ENCODE measurements around the gene RHOD. TPM values are rescaled to one million over a fixed set of nuclear protein-coding genes. Genes with fewer than 3 reads are reported as not detected.
A peak's percentile ranks its signal among the peaks of the same experiment; 100 is the strongest.

RHOD gene
- total and polyA plus RNA-seq, 12 donors, result 21.9 to 103 (median 35.2) TPM

GRCh38 chr11:67045314-67045713, 11.3 kb upstream of the RHOD start:
- H3K36me3 ChIP-seq, result no peaks in the 10 kb centered on the region
- no peaks in the 10 kb centered on the region for H3K9me3 ChIP-seq
- intact Hi-C loops (cut with DNase I), result no loop called here
- H3K4me1 ChIP-seq, result peaks cover 0 to 8% (median 0%) of the 10 kb centered on the region in 9 donors
- H3K27me3 ChIP-seq, result no peaks in the 10 kb centered on the region
- WGBS, 2 donors, result 44 to 58% methylated on average over 14 of the region's 14 CpGs
- no peak for DNase-seq
- TF ChIP-seq CTCF (IDR thresholded peaks at IDR 0.05), result no peak
- ATAC-seq, result peak in 6 of 8 donors; percentile 54 to 91 (median 79)
- H3K27ac ChIP-seq, result no peak overlapping the region
- no peak overlapping the region for H3K4me3 ChIP-seq

- DNase-seq, result no peak
- 90 to 91% methylated on average over 22 of the region's 22 CpGs for WGBS, 2 donors
- Histone ChIP-seq H3K27ac (peak overlapping the region in 1 of 10 donors; percentile 31), H3K4me3 (no peak overlapping the region), H3K4me1 (peaks cover 0 to 8% (median 0%) of the 10 kb centered on the region in 9 donors), H3K27me3 (peaks cover 0 to 6% (median 0%) of the 10 kb centered on the region in 7 donors), H3K36me3 (no peaks in the 10 kb centered on the region), H3K9me3 (no peaks in the 10 kb centered on the region)
- TF ChIP-seq CTCF (IDR thresholded peaks at IDR 0.05), result no peak
- intact Hi-C loops (cut with DNase I), result no loop called here
- ATAC-seq, result no peak
Measured at GRCh38 chr11:67048515-67049130, 8.0 kb upstream of the RHOD start.

GRCh38 chr11:67050139-67050538, 6.5 kb upstream of the RHOD start:
- intact Hi-C loops (cut with DNase I), result no loop called here
- DNase-seq (no peak), ATAC-seq (no peak)
- Histone ChIP-seq H3K27ac (no peak overlapping the region), H3K36me3 (no peaks in the 10 kb centered on the region), H3K4me1 (peaks cover 0 to 22% (median 9%) of the 10 kb centered on the region in 9 donors), H3K27me3 (peaks cover 0 to 6% (median 0%) of the 10 kb centered on the region in 7 donors), H3K9me3 (no peaks in the 10 kb centered on the region), H3K4me3 (no peak overlapping the region)
- WGBS, 2 donors, result 89 to 98% methylated on average over 3 of the region's 3 CpGs
- no peak for TF ChIP-seq CTCF (IDR thresholded peaks at IDR 0.05)

GRCh38 chr11:67051180-67051893, 5.3 kb upstream of the RHOD start:
- peaks cover 0 to 13% (median 0%) of the 10 kb centered on the region in 7 donors for H3K27me3 ChIP-seq
- WGBS, 2 donors, result 93% methylated on average over 9 of the region's 9 CpGs
- DNase-seq, result no peak

More at GRCh38 chr11:67051180-67051893, 5.3 kb upstream of the RHOD start:
- ATAC-seq, result no peak
- H3K4me3 ChIP-seq, result no peak overlapping the region
- H3K27ac ChIP-seq, result no peak overlapping the region
- TF ChIP-seq CTCF (IDR thresholded peaks at IDR 0.05), result no peak
- H3K4me1 ChIP-seq, result peaks cover 6 to 33% (median 21%) of the 10 kb centered on the region in 9 donors
- no peaks in the 10 kb centered on the region for H3K36me3 ChIP-seq
- intact Hi-C loops (cut with DNase I), result no loop called here
- no peaks in the 10 kb centered on the region for H3K9me3 ChIP-seq

All from heart right ventricle (tissue), 16 donors.